Mucosa of descending colon (tissue), 3 donors: ENCODE data around the gene RTN4R. TPM values are rescaled to one million over a fixed set of nuclear protein-coding genes. Genes with fewer than 3 reads are reported as not detected.
"Not testable (repeated sequence)": the region's sequence is repeated elsewhere in the genome, so short reads cannot be mapped to it uniquely, and the experiment has no call there.

Source experiments
- ATAC-seq: fragments of 200-7000 bp; cut with Tn5 transposase; one replicate; pipeline ENCODE4 v1.9.1; 2020; ENCODE audit warnings: mild to moderate bottlenecking, moderate library complexity
- DNase-seq, 3 donors: peaks; one replicate each; pipeline ENCODE4 v3.0.0-alpha.2; 2020
- H3K36me3 ChIP-seq: fragments of 200-600 bp; one replicate; pipeline ENCODE4 v1.8.0; 2021; ENCODE audit warnings: low read depth, mild to moderate bottlenecking
- H3K4me1 ChIP-seq: fragments of 200-600 bp; one replicate; pipeline ENCODE4 v1.8.0; 2021; ENCODE audit warnings: low read depth, mild to moderate bottlenecking
- H3K4me3 ChIP-seq: fragments of 200-600 bp; one replicate; pipeline ENCODE4 v1.8.0; 2021; ENCODE audit warnings: mild to moderate bottlenecking
- H3K9me3 ChIP-seq: fragments of 200-600 bp; one replicate; pipeline ENCODE4 v1.8.0; 2021; ENCODE audit warnings: mild to moderate bottlenecking
- intact Hi-C, 2 donors: fragments of 100-400 bp; cut with DNase I in 1 of 2; cut with micrococcal nuclease in 1 of 2; formaldehyde crosslinking; loops; one replicate each; pipeline versions ENCODE4 v1.11.0 to v1.11.1; 2022; cut with DNase I, micrococcal nuclease
- total RNA-seq, 3 donors: library from RNA; stranded (reverse); fragmentation: NEBNext Ultra II Directional in 2 of 3; extraction: Animal tissue kit (Norgen Biotek cat#: 25700) in 2 of 3; gene quantifications; one replicate each; pipeline versions ENCODE4 v1.2.1 to v1.2.4, GENCODE V29; 2021 to 2023
- TF ChIP-seq, protein P1 (sequence below): fragments of 200-600 bp; IDR thresholded peaks from one replicate; pipeline ENCODE4 v1.8.0; 2022; ENCODE audit warnings: antibody characterized with exemption, mild to moderate bottlenecking
- donor health status: DM: no; HTN: no; CAD: no; lungs with moderate emphysema.
- donor health status: DM: no; HTN: no; CAD: no.
- donor health status: DM: no; HTN: yes; CAD: no.

The RTN4R gene
- total RNA-seq, 3 donors from 2014 or later = 1.6 to 3.5 (median 2.5) TPM

DNA sequence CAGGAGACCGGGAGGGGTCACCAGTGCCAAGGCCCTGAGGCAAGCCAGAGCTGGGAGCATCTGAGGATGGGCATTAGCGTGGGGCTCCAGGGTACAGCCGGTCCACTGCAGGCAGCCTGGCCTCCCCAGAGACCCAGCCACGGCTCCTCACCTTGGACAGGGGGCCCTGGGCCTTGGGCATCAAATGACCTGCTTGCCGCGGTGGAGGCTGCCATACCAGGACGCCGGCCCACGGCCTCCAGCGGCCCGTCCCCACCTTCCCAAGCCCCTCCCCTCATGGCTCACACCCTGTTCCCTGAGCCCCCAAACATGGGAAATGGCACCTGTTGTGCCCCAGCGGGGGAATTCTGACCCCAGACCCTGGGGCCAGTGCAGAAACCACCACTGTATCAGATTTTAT lies 12.7 kb upstream of the RTN4R start:
- DNase-seq (no peak), ATAC-seq (no peak)
- no peaks in the 10 kb centered on the region for H3K36me3 ChIP-seq
- no peak overlapping the region for H3K4me3 ChIP-seq
- intact Hi-C loops = no loop called here
- TF ChIP-seq, protein P1, sequence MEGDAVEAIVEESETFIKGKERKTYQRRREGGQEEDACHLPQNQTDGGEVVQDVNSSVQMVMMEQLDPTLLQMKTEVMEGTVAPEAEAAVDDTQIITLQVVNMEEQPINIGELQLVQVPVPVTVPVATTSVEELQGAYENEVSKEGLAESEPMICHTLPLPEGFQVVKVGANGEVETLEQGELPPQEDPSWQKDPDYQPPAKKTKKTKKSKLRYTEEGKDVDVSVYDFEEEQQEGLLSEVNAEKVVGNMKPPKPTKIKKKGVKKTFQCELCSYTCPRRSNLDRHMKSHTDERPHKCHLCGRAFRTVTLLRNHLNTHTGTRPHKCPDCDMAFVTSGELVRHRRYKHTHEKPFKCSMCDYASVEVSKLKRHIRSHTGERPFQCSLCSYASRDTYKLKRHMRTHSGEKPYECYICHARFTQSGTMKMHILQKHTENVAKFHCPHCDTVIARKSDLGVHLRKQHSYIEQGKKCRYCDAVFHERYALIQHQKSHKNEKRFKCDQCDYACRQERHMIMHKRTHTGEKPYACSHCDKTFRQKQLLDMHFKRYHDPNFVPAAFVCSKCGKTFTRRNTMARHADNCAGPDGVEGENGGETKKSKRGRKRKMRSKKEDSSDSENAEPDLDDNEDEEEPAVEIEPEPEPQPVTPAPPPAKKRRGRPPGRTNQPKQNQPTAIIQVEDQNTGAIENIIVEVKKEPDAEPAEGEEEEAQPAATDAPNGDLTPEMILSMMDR = no peak
- no peaks in the 10 kb centered on the region for H3K4me1 ChIP-seq
- no peaks in the 10 kb centered on the region for H3K9me3 ChIP-seq

DNA sequence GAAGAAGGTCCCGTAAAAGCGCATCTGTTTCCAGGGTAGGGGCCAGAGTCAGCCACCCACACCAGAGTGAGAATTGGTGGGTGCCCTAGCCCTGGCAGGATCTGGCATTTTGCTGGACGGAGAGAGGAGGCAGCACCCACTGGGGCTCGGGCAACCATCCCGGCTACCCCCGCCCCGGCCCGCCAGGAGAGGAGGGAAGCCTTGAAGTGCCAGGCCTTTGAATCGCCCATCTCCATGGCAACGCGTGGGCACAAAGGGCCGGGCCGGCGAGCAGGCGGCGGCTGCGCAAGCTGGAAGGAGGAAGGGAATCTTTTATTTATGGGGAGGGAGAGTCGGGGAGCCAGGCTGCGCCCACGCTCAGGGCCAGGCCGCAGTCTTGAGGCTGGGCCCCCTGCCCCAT lies 12.0 kb upstream of the RTN4R start:
- H3K9me3 ChIP-seq, H3K4me1 ChIP-seq, H3K36me3 ChIP-seq, ATAC-seq, H3K4me3 ChIP-seq, DNase-seq, intact Hi-C loops: not testable (repeated sequence)

DNA sequence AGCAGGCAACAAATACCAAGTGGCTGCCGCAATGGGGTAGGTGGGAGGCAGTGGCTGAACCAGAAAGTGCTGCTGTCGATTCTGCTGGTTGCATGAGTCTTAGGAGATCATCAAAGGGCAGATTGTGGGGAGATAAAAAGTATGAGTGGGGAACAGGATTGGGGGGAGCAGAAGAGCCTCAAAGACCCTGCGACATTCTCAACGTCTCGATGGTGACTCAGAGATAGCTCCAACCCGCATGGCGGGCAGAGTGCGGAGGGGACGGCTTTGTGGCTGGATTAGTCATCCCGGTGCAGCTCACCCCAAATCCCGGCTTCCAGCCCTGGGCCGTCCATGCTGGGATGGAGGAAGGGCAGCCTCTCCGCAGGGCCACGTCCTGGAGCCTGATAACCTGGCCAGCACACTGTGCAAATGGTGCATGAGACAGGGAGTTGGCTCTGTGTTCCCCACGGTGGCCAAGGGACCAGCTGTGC lies 11.6 kb upstream of the RTN4R start:
- no peak for ATAC-seq
- H3K36me3 ChIP-seq = no peaks in the 10 kb centered on the region
- intact Hi-C loops = loop anchor here in 1 of 2 donors (10.0 kb wide), 1 partner anchor 125 kb away; the partner anchor contains the start of gene CCDC188
- H3K4me1 ChIP-seq = no peaks in the 10 kb centered on the region
- H3K9me3 ChIP-seq = no peaks in the 10 kb centered on the region
- H3K4me3 ChIP-seq = no peak overlapping the region
- TF ChIP-seq, protein P1 = no peak
- DNase-seq = no peak

DNA sequence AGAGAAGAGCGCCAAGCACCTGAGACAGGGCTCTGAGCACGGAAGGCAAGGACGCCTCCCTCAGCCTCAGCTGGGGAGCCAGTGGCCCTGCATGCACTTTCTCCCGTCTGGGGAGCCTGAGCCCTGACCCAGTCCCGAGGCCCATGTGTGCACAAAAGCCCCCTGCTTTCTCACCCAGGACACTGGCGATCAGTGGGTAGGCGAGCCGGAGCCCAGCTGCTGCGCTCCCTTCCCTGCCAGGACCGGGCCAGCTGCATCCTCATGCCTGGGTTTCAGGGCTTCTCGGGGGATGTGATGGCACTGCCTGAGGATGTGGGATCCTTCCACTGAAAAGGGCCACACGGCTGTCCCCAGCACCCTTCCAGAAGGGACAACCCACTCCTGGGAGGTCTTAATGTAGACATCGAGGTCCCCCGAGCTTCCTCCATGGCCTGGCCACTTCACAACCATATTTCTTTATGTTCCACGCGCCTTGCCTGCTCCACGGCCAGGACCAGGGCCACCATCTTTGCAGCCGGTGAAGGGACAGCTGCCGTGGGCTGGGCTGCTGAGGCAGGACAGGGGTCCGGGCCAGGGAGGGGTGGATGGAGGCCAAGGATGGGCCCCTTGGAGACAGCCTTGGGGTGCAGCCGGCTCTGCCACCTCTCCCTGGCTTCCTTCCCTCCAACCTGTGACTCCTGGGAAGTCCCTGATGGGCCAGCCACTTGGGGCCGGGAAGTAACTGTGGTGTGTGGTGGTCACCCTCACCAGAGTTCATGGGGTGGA lies 10.8 kb upstream of the RTN4R start:
- not testable (repeated sequence) for H3K9me3 ChIP-seq, H3K4me3 ChIP-seq, H3K4me1 ChIP-seq, DNase-seq, H3K36me3 ChIP-seq, ATAC-seq
- intact Hi-C loops = loop anchor here in 1 of 2 donors (10.0 kb wide), 1 partner anchor 124 kb away; the partner anchor contains the start of gene CCDC188

DNA sequence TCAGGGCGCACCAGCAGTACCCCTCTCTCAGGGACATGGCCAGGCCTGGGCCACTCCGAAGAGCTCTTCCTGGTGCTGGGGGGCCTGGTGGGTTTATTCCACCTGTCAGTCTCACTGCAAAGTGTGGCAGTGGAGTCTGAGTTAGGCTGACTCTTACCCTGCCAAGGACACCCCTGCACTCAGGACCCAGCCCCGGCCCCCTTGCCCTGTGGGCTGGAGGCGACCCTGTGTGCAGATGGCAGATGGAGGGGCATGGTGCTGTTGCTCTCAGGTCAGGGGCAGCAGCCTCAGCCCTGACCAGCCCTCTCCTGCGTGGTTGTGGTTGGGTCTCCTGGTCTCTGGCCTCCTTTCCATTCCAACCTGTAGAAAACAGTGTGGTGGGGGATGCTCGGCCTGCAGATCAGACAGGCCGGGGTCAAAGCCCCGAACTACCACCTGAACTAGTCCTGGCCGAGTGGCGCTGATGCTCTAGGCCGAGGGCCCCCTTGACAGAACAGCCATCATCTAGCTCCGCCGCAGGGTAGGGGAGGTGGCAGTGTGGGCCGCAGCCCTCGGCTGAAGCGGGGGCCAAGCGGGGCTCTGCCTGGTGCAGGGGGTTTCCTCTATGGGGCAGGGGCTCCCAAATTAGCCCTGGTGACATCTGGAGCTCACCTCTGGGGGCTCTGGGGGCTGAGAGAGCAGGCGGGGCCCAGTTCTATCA lies 10.0 kb upstream of the RTN4R start:
- H3K4me3 ChIP-seq, H3K36me3 ChIP-seq, DNase-seq, H3K9me3 ChIP-seq, H3K4me1 ChIP-seq, ATAC-seq: not testable (repeated sequence)
- intact Hi-C loops = loop anchor here in 1 of 2 donors (10.0 kb wide), 1 partner anchor 123 kb away; the partner anchor contains the start of gene CCDC188

DNA sequence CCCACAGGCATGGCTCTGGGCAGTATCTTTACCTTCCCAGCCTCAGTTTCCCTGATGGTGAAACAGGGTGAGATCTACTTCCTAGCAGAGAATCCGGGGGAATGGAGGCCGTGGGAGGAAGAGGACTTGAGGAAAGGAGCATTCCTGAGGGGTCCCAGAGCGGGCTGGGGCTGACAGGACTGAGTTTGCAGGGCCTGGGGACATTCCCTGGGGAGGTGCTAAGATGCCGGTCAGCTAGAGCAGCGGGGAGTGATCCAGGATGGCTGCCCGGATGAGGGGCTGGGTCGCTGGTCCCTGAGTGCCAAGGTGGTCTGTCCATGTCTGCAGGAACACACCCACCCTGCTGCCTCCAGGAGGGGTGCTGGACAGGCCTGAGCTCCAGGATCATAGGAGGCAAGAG lies 8.3 kb upstream of the RTN4R start:
- Histone ChIP-seq H3K9me3 (no peaks in the 10 kb centered on the region), H3K4me3 (no peak overlapping the region), H3K36me3 (no peaks in the 10 kb centered on the region), H3K4me1 (no peaks in the 10 kb centered on the region)
- ATAC-seq = no peak
- intact Hi-C loops = loop anchor here in 1 of 2 donors (10.0 kb wide), 1 partner anchor 122 kb away; the partner anchor contains the start of gene CCDC188
- DNase-seq = no peak
- TF ChIP-seq, protein P1 = no peak

DNA sequence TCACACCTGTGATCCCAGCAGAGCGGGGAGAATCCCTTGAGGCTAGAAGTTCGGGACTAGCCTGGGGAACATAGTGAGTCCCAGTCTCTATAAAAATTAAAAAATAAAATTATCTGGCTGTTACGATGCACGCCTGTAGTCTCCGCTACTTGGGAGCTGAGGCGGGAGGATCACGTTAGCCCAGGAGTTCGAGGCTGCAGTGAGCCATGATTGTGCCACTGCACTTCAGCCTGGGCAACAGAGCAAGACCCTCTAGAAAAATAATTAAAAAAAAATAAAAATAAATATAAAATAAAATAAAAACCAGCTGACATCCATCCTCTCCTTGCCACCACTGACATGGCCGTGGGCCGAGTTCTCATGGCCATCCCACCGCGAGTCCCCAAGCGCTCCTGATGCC lies 7.7 kb upstream of the RTN4R start:
- H3K9me3 ChIP-seq = no peaks in the 10 kb centered on the region
- no peak for ATAC-seq
- H3K4me1 ChIP-seq = no peaks in the 10 kb centered on the region
- H3K4me3 ChIP-seq = no peak overlapping the region
- no peaks in the 10 kb centered on the region for H3K36me3 ChIP-seq
- intact Hi-C loops = loop anchor here in 1 of 2 donors (10.0 kb wide), 1 partner anchor 121 kb away; the partner anchor contains the start of gene CCDC188
- TF ChIP-seq, protein P1 = no peak
- no peak for DNase-seq

DNA sequence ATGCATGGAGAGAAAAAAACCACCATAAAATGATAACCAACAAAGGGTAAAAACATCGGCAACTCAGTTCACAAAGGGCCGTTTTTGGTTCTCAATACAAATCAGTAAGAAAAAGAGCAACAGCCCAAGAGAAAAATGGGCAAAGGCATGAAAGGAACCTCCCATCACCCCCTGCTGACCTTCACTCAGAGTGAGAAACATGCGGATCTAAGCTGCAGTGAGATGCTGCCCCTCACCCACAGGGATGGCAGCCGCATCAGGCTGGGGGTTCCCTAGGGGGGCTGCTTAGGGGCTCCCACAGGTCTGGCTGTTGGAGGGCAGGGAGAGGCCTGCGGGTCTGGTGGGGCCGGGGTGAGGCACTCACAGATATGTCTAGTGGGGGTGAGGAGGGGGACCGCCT lies 7.2 kb upstream of the RTN4R start:
- not testable (repeated sequence) for DNase-seq, H3K4me1 ChIP-seq, H3K4me3 ChIP-seq, ATAC-seq, H3K9me3 ChIP-seq, H3K36me3 ChIP-seq
- intact Hi-C loops = loop anchor here in 1 of 2 donors (10.0 kb wide), 1 partner anchor 121 kb away; the partner anchor contains the start of gene CCDC188

DNA sequence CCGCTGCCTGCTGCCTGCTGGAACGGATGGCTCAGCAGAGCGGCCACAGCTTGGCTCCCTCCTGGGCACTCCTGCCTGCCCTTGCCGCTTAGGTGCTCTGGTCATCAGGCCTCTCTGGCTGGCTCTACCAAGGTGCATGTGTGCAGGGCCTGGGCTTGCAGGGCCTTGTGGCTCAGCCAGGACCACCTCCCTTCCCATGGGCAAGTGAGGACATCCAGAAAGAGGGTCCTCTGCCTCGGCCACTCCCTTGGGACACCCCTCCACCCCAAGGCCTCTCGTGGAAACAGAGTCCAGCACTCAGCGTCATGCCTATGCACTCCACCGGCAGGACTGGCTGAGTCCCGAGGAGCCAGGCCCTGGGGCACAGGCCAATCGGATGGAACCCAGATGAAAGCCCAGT lies 6.3 kb upstream of the RTN4R start:
- H3K4me1 ChIP-seq, H3K36me3 ChIP-seq, DNase-seq, ATAC-seq, H3K9me3 ChIP-seq, H3K4me3 ChIP-seq: not testable (repeated sequence)
- intact Hi-C loops = loop anchor here in 1 of 2 donors (10.0 kb wide), 1 partner anchor 120 kb away; the partner anchor contains the start of gene CCDC188
